Ascending aorta (tissue), 2 donors: ENCODE measurements around the gene SQOR. TPM values are rescaled to one million over a fixed set of nuclear protein-coding genes. Genes with fewer than 3 reads are reported as not detected.

Source experiments
- DNase-seq, 2 donors: peaks; one replicate each; pipeline ENCODE4 v3.0.0-alpha.2; 2019; ENCODE audit warnings: low spot score in 2 of 2
- H3K27ac ChIP-seq, 2 donors: fragments of 200-600 bp; sonication (generic); one replicate each; pipeline ENCODE4 v1.5.1; 2016 to 2017; ENCODE audit warnings: mild to moderate bottlenecking in 1 of 2
- H3K27me3 ChIP-seq: fragments of 200-600 bp; sonication (generic); one replicate; pipeline ENCODE4 v1.5.1; 2017
- H3K36me3 ChIP-seq, 2 donors: fragments of 200-600 bp; sonication (generic); one replicate each; pipeline ENCODE4 v1.5.1; 2016
- H3K4me1 ChIP-seq, 2 donors: fragments of 200-600 bp; sonication (generic); one replicate each; pipeline ENCODE4 v1.5.1; 2016 to 2017; ENCODE audit warnings: mild to moderate bottlenecking in 1 of 2
- H3K4me3 ChIP-seq, 2 donors: fragments of 200-600 bp; sonication (generic); one replicate each; pipeline ENCODE4 v1.5.1; 2016 to 2017; ENCODE audit warnings: mild to moderate bottlenecking in 1 of 2
- H3K9me3 ChIP-seq, 2 donors: fragments of 200-600 bp; sonication (generic); one replicate each; pipeline ENCODE4 v1.5.1; 2016
- CTCF ChIP-seq, 3 experiments: fragments of 200-600 bp in 2 of 3; fragments of 450-650 bp in 1 of 3; sonication (generic) in 2 of 3; IDR thresholded peaks; one replicate each; pipeline ENCODE4 v1.5.1; 2016 to 2019; ENCODE audit warnings: antibody characterized with exemption in 3 of 3, mild to moderate bottlenecking in 1 of 3, moderate library complexity in 1 of 3
- intact Hi-C: fragments of 100-400 bp; cut with DNase I; formaldehyde crosslinking; loops from one replicate; pipeline ENCODE4 v1.15.1; 2023
- total RNA-seq: library from RNA; depleted of rRNA; stranded (reverse); fragments of >200 nt; gene quantifications from one replicate; pipeline ENCODE4 v1.1.0, GENCODE V29; 2016

SQOR gene
- total RNA-seq, 1 donor from 2014 or later: 61.4 TPM

- Histone ChIP-seq H3K9me3 (no peaks in the 10 kb centered on the region), H3K27ac (no peak overlapping the region), H3K4me3 (no peak overlapping the region), H3K4me1 (peaks cover 0 to 25% of the 10 kb centered on the region in 2 donors), H3K27me3 (no peaks in the 10 kb centered on the region), H3K36me3 (no peaks in the 10 kb centered on the region)
- intact Hi-C loops: no loop called here
- no peak for TF ChIP-seq CTCF (IDR thresholded peaks at IDR 0.05)
- DNase-seq: no peak
Measured at GRCh38 chr15:45650889-45651525, 16.2 kb downstream of the SQOR start.

GRCh38 chr15:45653702-45654424 is 19.0 kb downstream of the SQOR start:
- peak overlapping the region; percentile 9 to 19 for H3K27ac ChIP-seq
- DNase-seq: no peak
- no peak for TF ChIP-seq CTCF (IDR thresholded peaks at IDR 0.05)

GRCh38 chr15:45654749-45655148 is 19.9 kb downstream of the SQOR start:
- Histone ChIP-seq H3K36me3 (peaks cover 0 to 3% of the 10 kb centered on the region in 2 donors), H3K27ac (no peak overlapping the region), H3K4me3 (no peak overlapping the region), H3K27me3 (no peaks in the 10 kb centered on the region), H3K9me3 (no peaks in the 10 kb centered on the region), H3K4me1 (peaks cover 0 to 12% of the 10 kb centered on the region in 2 donors)
- intact Hi-C loops: no loop called here
- DNase-seq: no peak
- TF ChIP-seq CTCF (IDR thresholded peaks at IDR 0.05): no peak

More at GRCh38 chr15:45653702-45654424, 19.0 kb downstream of the SQOR start:
- no peaks in the 10 kb centered on the region for H3K27me3 ChIP-seq
- intact Hi-C loops: no loop called here
- peaks cover 0 to 19% of the 10 kb centered on the region in 2 donors for H3K4me1 ChIP-seq
- no peak overlapping the region for H3K4me3 ChIP-seq
- H3K9me3 ChIP-seq: no peaks in the 10 kb centered on the region
- H3K36me3 ChIP-seq: no peaks in the 10 kb centered on the region

- intact Hi-C loops: no loop called here
- peaks cover under 1 to 9% of the 10 kb centered on the region in 2 donors for H3K36me3 ChIP-seq
- no peak for TF ChIP-seq CTCF (IDR thresholded peaks at IDR 0.05)
- no peak overlapping the region for H3K4me3 ChIP-seq
- no peaks in the 10 kb centered on the region for H3K27me3 ChIP-seq
- no peak for DNase-seq
- no peak overlapping the region for H3K27ac ChIP-seq
- peaks cover 7 to 24% of the 10 kb centered on the region in 2 donors for H3K4me1 ChIP-seq
- H3K9me3 ChIP-seq: no peaks in the 10 kb centered on the region
Measured at GRCh38 chr15:45657254-45657653, 22.4 kb downstream of the SQOR start.

- TF ChIP-seq CTCF (IDR thresholded peaks at IDR 0.05): no peak
- Histone ChIP-seq H3K9me3 (no peaks in the 10 kb centered on the region), H3K27me3 (no peaks in the 10 kb centered on the region), H3K4me1 (peaks cover 7 to 24% of the 10 kb centered on the region in 2 donors), H3K27ac (no peak overlapping the region), H3K36me3 (peaks cover 5 to 16% of the 10 kb centered on the region in 2 donors), H3K4me3 (no peak overlapping the region)
- intact Hi-C loops: no loop called here
- no peak for DNase-seq
Measured at GRCh38 chr15:45657764-45658545, 23.1 kb downstream of the SQOR start.
